SW 1271 (cell line): ENCODE results near the gene RARB.

Source experiments
- DNase-seq, 2 experiments: peaks; one replicate each; lab custom pipeline; 2025; lab: John Stamatoyannopoulos, UW

Gene RARB

GRCh38 chr3:25427942-25428788 lies at the start of gene RARB:
RARB (plus strand) TSS chr3:25428263; CDS start chr3:25428732, 469 bp downstream.
- DNase-seq = peak in 1 of 2 experiments; percentile 37

- DNase-seq = no peak
Observed at GRCh38 chr3:25378786-25379311, 49.2 kb upstream of the RARB start.

GRCh38 chr3:25380222-25380739 lies 47.8 kb upstream of the RARB start:
- no peak for DNase-seq

GRCh38 chr3:25381083-25381482 lies 47.0 kb upstream of the RARB start:
- DNase-seq = no peak

GRCh38 chr3:25384471-25384870 lies 43.6 kb upstream of the RARB start:
- no peak for DNase-seq

- DNase-seq = no peak
Observed at GRCh38 chr3:25385807-25386460, 42.1 kb upstream of the RARB start.

GRCh38 chr3:25386686-25387255 lies 41.3 kb upstream of the RARB start:
- no peak for DNase-seq

- DNase-seq = no peak
Observed at GRCh38 chr3:25390605-25391004, 37.5 kb upstream of the RARB start.

- DNase-seq = no peak
Observed at GRCh38 chr3:25396251-25396650, 31.8 kb upstream of the RARB start.

GRCh38 chr3:25396686-25397085 lies 31.4 kb upstream of the RARB start:
- DNase-seq = no peak

- no peak for DNase-seq
Observed at GRCh38 chr3:25397150-25397549, 30.9 kb upstream of the RARB start.

GRCh38 chr3:25400587-25400986 lies 27.5 kb upstream of the RARB start:
- no peak for DNase-seq

GRCh38 chr3:25403968-25404367 lies 24.1 kb upstream of the RARB start:
- no peak for DNase-seq

- no peak for DNase-seq
Observed at GRCh38 chr3:25404569-25404968, 23.5 kb upstream of the RARB start.

- DNase-seq = no peak
Observed at GRCh38 chr3:25405335-25405734, 22.7 kb upstream of the RARB start.

- DNase-seq = no peak
Observed at GRCh38 chr3:25410703-25411102, 17.4 kb upstream of the RARB start.

- no peak for DNase-seq
Observed at GRCh38 chr3:25412269-25412668, 15.8 kb upstream of the RARB start.

- DNase-seq = no peak
Observed at GRCh38 chr3:25416176-25416575, 11.9 kb upstream of the RARB start.

GRCh38 chr3:25418596-25418995 lies 9.5 kb upstream of the RARB start:
- no peak for DNase-seq

- DNase-seq = no peak
Observed at GRCh38 chr3:25419251-25419650, 8.8 kb upstream of the RARB start.

- no peak for DNase-seq
Observed at GRCh38 chr3:25420147-25420546, 7.9 kb upstream of the RARB start.

GRCh38 chr3:25420885-25421284 lies 7.2 kb upstream of the RARB start:
- DNase-seq = no peak

GRCh38 chr3:25421747-25422146 lies 6.3 kb upstream of the RARB start:
- DNase-seq = no peak
